ENCODE results near the gene NAA30.

GRCh38 chr14:57408037-57408436 is 17.7 kb downstream of the NAA30 start:
- TF ChIP-seq EZH2phosphoT487 (conservative IDR thresholded peaks at IDR 0.05; ENCODE audit: low read length) (no peak), CTCF (IDR thresholded peaks at IDR 0.05; ENCODE audit: insufficient read depth, low read length, poor library complexity, severe bottlenecking) (no peak)
